COR-L47 (cell line): Measurements from ENCODE around the gene LRRC73.
"Not testable (repeated sequence)": the region's sequence is repeated elsewhere in the genome, so short reads cannot be mapped to it uniquely, and the experiment has no call there.

Source experiments
- DNase-seq: peaks from one replicate; lab custom pipeline; 2025; lab: John Stamatoyannopoulos, UW

Gene LRRC73

GRCh38 chr6:43460032-43460431, 50.1 kb downstream of the LRRC73 start:
- no peak for DNase-seq

- no peak for DNase-seq
Measured at GRCh38 chr6:43459535-43459934, 50.6 kb downstream of the LRRC73 start.

- DNase-seq: not testable (repeated sequence)
Measured at GRCh38 chr6:43458154-43458553, 52.0 kb downstream of the LRRC73 start.

- DNase-seq: no peak
Measured at GRCh38 chr6:43457643-43458042, 52.5 kb downstream of the LRRC73 start.
